Gastroesophageal sphincter (tissue), 3 donors: Measurements from ENCODE around the gene CRHBP.

Source experiments
- CTCF ChIP-seq, 4 experiments: fragments of 200-600 bp in 2 of 4; fragments of 450-650 bp in 2 of 4; sonication (generic) in 1 of 4; IDR thresholded peaks; one replicate each; pipeline ENCODE4 v1.5.1; 2017 to 2019; ENCODE audit warnings: antibody characterized with exemption in 4 of 4, mild to moderate bottlenecking in 2 of 4, moderate library complexity in 2 of 4
- POLR2A ChIP-seq, 2 donors: fragments of 450-650 bp; IDR thresholded peaks; one replicate each; pipeline ENCODE4 v1.6.1; 2017; ENCODE audit warnings: antibody characterized with exemption in 2 of 2, mild to moderate bottlenecking in 2 of 2, moderate library complexity in 1 of 2

GRCh38 chr5:76926329-76927105 lies 26.3 kb upstream of the CRHBP start:
- TF ChIP-seq POLR2A (IDR thresholded peaks at IDR 0.05) (no peak), CTCF (IDR thresholded peaks at IDR 0.05) (no peak)
